MM.1S (cell line): ENCODE results near the gene HGFAC.

Source experiments
- DNase-seq: peaks from one replicate; pipeline ENCODE4 v3.0.0-alpha.2; 2015
- H2AFZ ChIP-seq: fragments of 300-600 bp; sonication (generic); 2 replicates; pipeline ENCODE4 v1.6.0; 2016; ENCODE audit warnings: antibody characterized with exemption, low read length
- H3F3A ChIP-seq: fragments of 300-600 bp; sonication (generic); 2 replicates; pipeline ENCODE4 v1.6.1; 2016; ENCODE audit warnings: mild to moderate bottlenecking, antibody characterized with exemption, low read length, moderate library complexity, mixed read lengths; ENCODE audit not compliant: insufficient read depth
- H3K27ac ChIP-seq: fragments of 300-600 bp; sonication (generic); 2 replicates; pipeline ENCODE4 v1.5.1; 2016; ENCODE audit warnings: mild to moderate bottlenecking, low read length
- H3K27me3 ChIP-seq: fragments of 300-600 bp; sonication (generic); replicated peaks from 2 replicates; pipeline ENCODE4 v1.6.0; 2016; ENCODE audit warnings: low read length; ENCODE audit not compliant: insufficient read depth
- H3K36me3 ChIP-seq: fragments of 300-600 bp; sonication (generic); replicated peaks from 2 replicates; pipeline ENCODE4 v1.6.1; 2016; ENCODE audit warnings: mild to moderate bottlenecking, low read length, mixed read lengths; ENCODE audit not compliant: insufficient read depth
- H3K4me1 ChIP-seq: fragments of 300-600 bp; sonication (generic); 2 replicates; pipeline ENCODE4 v1.6.1; 2016; ENCODE audit warnings: low read length, mixed read lengths
- H3K4me2 ChIP-seq: fragments of 300-600 bp; sonication (generic); 2 replicates; pipeline ENCODE4 v1.6.0; 2016; ENCODE audit warnings: low read depth, low read length
- H3K4me3 ChIP-seq: fragments of 300-600 bp; sonication (generic); 2 replicates; pipeline ENCODE4 v1.5.1; 2016; ENCODE audit warnings: low read length, mixed read lengths
- H3K79me2 ChIP-seq: fragments of 300-600 bp; sonication (generic); 2 replicates; pipeline ENCODE4 v1.6.1; 2016; ENCODE audit warnings: mixed run types, low read length, mixed read lengths
- H3K9ac ChIP-seq: fragments of 300-600 bp; sonication (generic); 2 replicates; pipeline ENCODE4 v1.6.1; 2016; ENCODE audit warnings: low read length, mixed read lengths
- H3K9me2 ChIP-seq: fragments of 300-600 bp; sonication (generic); replicated peaks from 2 replicates; pipeline ENCODE4 v1.6.1; 2016; ENCODE audit warnings: mild to moderate bottlenecking, low read length, mixed read lengths; ENCODE audit not compliant: insufficient read depth
- H3K9me3 ChIP-seq: fragments of 300-600 bp; sonication (generic); replicated peaks from 2 replicates; pipeline ENCODE4 v1.6.1; 2016; ENCODE audit warnings: mild to moderate bottlenecking, low read length, mixed read lengths; ENCODE audit not compliant: insufficient read depth
- H4K20me1 ChIP-seq: fragments of 300-600 bp; sonication (generic); 2 replicates; pipeline ENCODE4 v1.6.1; 2016; ENCODE audit warnings: mild to moderate bottlenecking, low read length, moderate library complexity, mixed read lengths; ENCODE audit not compliant: insufficient read depth
- CTCF ChIP-seq: fragments of 300-600 bp; sonication (generic); IDR thresholded peaks from 2 replicates; pipeline ENCODE4 v1.5.1; 2016; ENCODE audit warnings: antibody characterized with exemption, low read length, mixed read lengths
- EZH2 ChIP-seq: fragments of 300-600 bp; sonication (generic); optimal IDR thresholded peaks from 2 replicates; pipeline ENCODE3; 2017; ENCODE audit warnings: low read depth, mild to moderate bottlenecking, antibody characterized with exemption, low read length, mixed read lengths
- EZH2phosphoT487 ChIP-seq: fragments of 300-600 bp; sonication (generic); IDR thresholded peaks from 2 replicates; pipeline ENCODE4 v1.6.1; 2018; ENCODE audit warnings: antibody characterized with exemption, low read length

HGFAC gene

GRCh38 chr4:3475041-3475712 is 33.4 kb downstream of the HGFAC start:
- Histone ChIP-seq H2AFZ (no peak overlapping the region), H3K36me3 (no peaks in the 10 kb centered on the region), H3K4me1 (no peaks in the 10 kb centered on the region), H4K20me1 (no peaks in the 10 kb centered on the region), H3K27me3 (peaks cover 96% of the 10 kb centered on the region), H3K9me3 (no peaks in the 10 kb centered on the region), H3K79me2 (no peaks in the 10 kb centered on the region), H3K9ac (no peak overlapping the region), H3K4me3 (no peak overlapping the region), H3K9me2 (no peaks in the 10 kb centered on the region), H3K27ac (no peak overlapping the region), H3F3A (no peaks in the 10 kb centered on the region), H3K4me2 (no peak overlapping the region)
- DNase-seq = no peak
- TF ChIP-seq CTCF (no peak), EZH2 (no peak), EZH2phosphoT487 (no peak)

GRCh38 chr4:3475713-3476260 is 34.0 kb downstream of the HGFAC start:
- Histone ChIP-seq H4K20me1 (no peaks in the 10 kb centered on the region), H3K27ac (no peak overlapping the region), H2AFZ (no peak overlapping the region), H3K36me3 (no peaks in the 10 kb centered on the region), H3F3A (no peaks in the 10 kb centered on the region), H3K4me2 (no peak overlapping the region), H3K9ac (no peak overlapping the region), H3K9me3 (no peaks in the 10 kb centered on the region), H3K27me3 (peaks cover 93% of the 10 kb centered on the region), H3K9me2 (no peaks in the 10 kb centered on the region), H3K4me1 (no peaks in the 10 kb centered on the region), H3K4me3 (no peak overlapping the region), H3K79me2 (no peaks in the 10 kb centered on the region)
- DNase-seq = no peak
- no peak for TF ChIP-seq CTCF
- no peak for TF ChIP-seq EZH2
- no peak for TF ChIP-seq EZH2phosphoT487

GRCh38 chr4:3476341-3476747 is 34.6 kb downstream of the HGFAC start:
- no peak for TF ChIP-seq CTCF
- TF ChIP-seq EZH2phosphoT487 = no peak
- no peak for TF ChIP-seq EZH2
- Histone ChIP-seq H3K36me3 (no peaks in the 10 kb centered on the region), H3K4me2 (no peak overlapping the region), H3K4me3 (no peak overlapping the region), H3K9me2 (no peaks in the 10 kb centered on the region), H3K27ac (no peak overlapping the region), H3K79me2 (no peaks in the 10 kb centered on the region), H4K20me1 (no peaks in the 10 kb centered on the region), H3K27me3 (peaks cover 93% of the 10 kb centered on the region), H3K9ac (no peak overlapping the region), H2AFZ (no peak overlapping the region), H3F3A (no peaks in the 10 kb centered on the region), H3K4me1 (no peaks in the 10 kb centered on the region), H3K9me3 (no peaks in the 10 kb centered on the region)
- DNase-seq = no peak
